Astrocyte (in vitro differentiated cells and primary cell): ENCODE results near the gene RIMBP2.

Source experiments
- EZH2 ChIP-seq: IDR thresholded peaks from 2 replicates; pipeline ENCODE4 v1.6.1; 2012; ENCODE audit warnings: mild to moderate bottlenecking, low read length, inconsistent platforms; ENCODE audit not compliant: insufficient read depth
- TF ChIP-seq, protein P1 (sequence below): IDR thresholded peaks from 2 replicates; pipeline ENCODE4 v1.5.1; 2011; ENCODE audit warnings: low read depth, mild to moderate bottlenecking, inconsistent platforms, low read length, moderate library complexity; ENCODE audit not compliant: insufficient read depth

DNA sequence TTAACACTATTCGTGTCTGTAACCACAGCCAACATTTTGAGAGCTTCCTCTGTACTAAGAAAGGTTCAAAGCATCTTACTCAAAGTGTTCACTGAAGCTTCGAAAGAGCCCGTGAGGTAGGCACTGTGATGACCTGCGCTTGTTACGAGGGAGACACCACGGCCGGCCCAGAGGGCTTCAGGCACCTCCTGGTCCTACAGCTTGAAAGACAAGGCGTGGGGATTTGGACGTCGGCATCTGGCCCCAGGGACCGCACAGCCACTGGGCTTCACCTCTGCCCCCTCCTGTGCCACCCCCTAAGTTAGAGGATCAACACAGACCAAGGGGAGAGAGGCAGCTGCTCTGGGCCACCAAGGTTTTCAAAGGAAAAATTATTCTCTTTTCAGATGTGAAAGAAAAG lies 75.6 kb downstream of the RIMBP2 start:
- TF ChIP-seq, protein P1, sequence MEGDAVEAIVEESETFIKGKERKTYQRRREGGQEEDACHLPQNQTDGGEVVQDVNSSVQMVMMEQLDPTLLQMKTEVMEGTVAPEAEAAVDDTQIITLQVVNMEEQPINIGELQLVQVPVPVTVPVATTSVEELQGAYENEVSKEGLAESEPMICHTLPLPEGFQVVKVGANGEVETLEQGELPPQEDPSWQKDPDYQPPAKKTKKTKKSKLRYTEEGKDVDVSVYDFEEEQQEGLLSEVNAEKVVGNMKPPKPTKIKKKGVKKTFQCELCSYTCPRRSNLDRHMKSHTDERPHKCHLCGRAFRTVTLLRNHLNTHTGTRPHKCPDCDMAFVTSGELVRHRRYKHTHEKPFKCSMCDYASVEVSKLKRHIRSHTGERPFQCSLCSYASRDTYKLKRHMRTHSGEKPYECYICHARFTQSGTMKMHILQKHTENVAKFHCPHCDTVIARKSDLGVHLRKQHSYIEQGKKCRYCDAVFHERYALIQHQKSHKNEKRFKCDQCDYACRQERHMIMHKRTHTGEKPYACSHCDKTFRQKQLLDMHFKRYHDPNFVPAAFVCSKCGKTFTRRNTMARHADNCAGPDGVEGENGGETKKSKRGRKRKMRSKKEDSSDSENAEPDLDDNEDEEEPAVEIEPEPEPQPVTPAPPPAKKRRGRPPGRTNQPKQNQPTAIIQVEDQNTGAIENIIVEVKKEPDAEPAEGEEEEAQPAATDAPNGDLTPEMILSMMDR, result no peak
- no peak for TF ChIP-seq EZH2
